ENCODE results near the gene TEX29.

Gene TEX29

GRCh38 chr13:111322916-111323331, 2.5 kb downstream of the TEX29 start:
- no peak overlapping the region for H3K4me3 ChIP-seq (ENCODE audit: low read length)
- TF ChIP-seq ZNF274 (IDR thresholded peaks at IDR 0.05; ENCODE audit: low read depth, low read length), result no peak

GRCh38 chr13:111323549-111323948, 3.1 kb downstream of the TEX29 start:
- TF ChIP-seq ZNF274 (IDR thresholded peaks at IDR 0.05; ENCODE audit: low read depth, low read length), result no peak
- H3K4me3 ChIP-seq (ENCODE audit: low read length), result no peak overlapping the region

GRCh38 chr13:111323950-111324651, 3.7 kb downstream of the TEX29 start:
- no peak for TF ChIP-seq ZNF274 (IDR thresholded peaks at IDR 0.05; ENCODE audit: low read depth, low read length)
- H3K4me3 ChIP-seq (ENCODE audit: low read length), result no peak overlapping the region

GRCh38 chr13:111324736-111325135, 4.3 kb downstream of the TEX29 start:
- no peak overlapping the region for H3K4me3 ChIP-seq (ENCODE audit: low read length)
- no peak for TF ChIP-seq ZNF274 (IDR thresholded peaks at IDR 0.05; ENCODE audit: low read depth, low read length)

GRCh38 chr13:111325146-111325890, 4.9 kb downstream of the TEX29 start:
- TF ChIP-seq ZNF274 (IDR thresholded peaks at IDR 0.05; ENCODE audit: low read depth, low read length), result no peak

GRCh38 chr13:111325941-111326620, 5.6 kb downstream of the TEX29 start:
- no peak for TF ChIP-seq ZNF274 (IDR thresholded peaks at IDR 0.05; ENCODE audit: low read depth, low read length)
- no peak overlapping the region for H3K4me3 ChIP-seq (ENCODE audit: low read length)

More at GRCh38 chr13:111325146-111325890, 4.9 kb downstream of the TEX29 start:
- no peak overlapping the region for H3K4me3 ChIP-seq (ENCODE audit: low read length)

- TF ChIP-seq ZNF274 (IDR thresholded peaks at IDR 0.05; ENCODE audit: low read depth, low read length), result no peak
- H3K4me3 ChIP-seq (ENCODE audit: low read length), result no peak overlapping the region
These were observed 6.2 kb downstream of the TEX29 start for GRCh38 chr13:111326621-111326965.

GRCh38 chr13:111326981-111327642, 6.7 kb downstream of the TEX29 start:
- H3K4me3 ChIP-seq (ENCODE audit: low read length), result no peak overlapping the region
- no peak for TF ChIP-seq ZNF274 (IDR thresholded peaks at IDR 0.05; ENCODE audit: low read depth, low read length)

GRCh38 chr13:111327730-111328573, 7.5 kb downstream of the TEX29 start:
- TF ChIP-seq ZNF274 (IDR thresholded peaks at IDR 0.05; ENCODE audit: low read depth, low read length), result no peak
- H3K4me3 ChIP-seq (ENCODE audit: low read length), result no peak overlapping the region

GRCh38 chr13:111328574-111329410, 8.3 kb downstream of the TEX29 start:
- no peak overlapping the region for H3K4me3 ChIP-seq (ENCODE audit: low read length)
- no peak for TF ChIP-seq ZNF274 (IDR thresholded peaks at IDR 0.05; ENCODE audit: low read depth, low read length)

GRCh38 chr13:111329641-111330040, 9.2 kb downstream of the TEX29 start:
- TF ChIP-seq ZNF274 (IDR thresholded peaks at IDR 0.05; ENCODE audit: low read depth, low read length), result no peak
- H3K4me3 ChIP-seq (ENCODE audit: low read length), result no peak overlapping the region

- no peak for TF ChIP-seq ZNF274 (IDR thresholded peaks at IDR 0.05; ENCODE audit: low read depth, low read length)
- H3K4me3 ChIP-seq (ENCODE audit: low read length), result no peak overlapping the region
These were observed 9.7 kb downstream of the TEX29 start for GRCh38 chr13:111330066-111330610.

Data from GM08714 (cell line).